A204.1 (cell line): Measurements from ENCODE around the gene FOLR3.
"Not testable (repeated sequence)": the region's sequence is repeated elsewhere in the genome, so short reads cannot be mapped to it uniquely, and the experiment has no call there.

Experiments used
- FAIRE-seq: peaks from 2 replicates; lab custom pipeline; 2012; peaks lifted over from hg19 to GRCh38; lab: Jason Lieb, UNC

FOLR3 gene

GRCh38 chr11:72169046-72169555 is 33.6 kb downstream of the FOLR3 start:
- not testable (repeated sequence) for FAIRE-seq

GRCh38 chr11:72169754-72170153 is 34.2 kb downstream of the FOLR3 start:
- not testable (repeated sequence) for FAIRE-seq

DNA sequence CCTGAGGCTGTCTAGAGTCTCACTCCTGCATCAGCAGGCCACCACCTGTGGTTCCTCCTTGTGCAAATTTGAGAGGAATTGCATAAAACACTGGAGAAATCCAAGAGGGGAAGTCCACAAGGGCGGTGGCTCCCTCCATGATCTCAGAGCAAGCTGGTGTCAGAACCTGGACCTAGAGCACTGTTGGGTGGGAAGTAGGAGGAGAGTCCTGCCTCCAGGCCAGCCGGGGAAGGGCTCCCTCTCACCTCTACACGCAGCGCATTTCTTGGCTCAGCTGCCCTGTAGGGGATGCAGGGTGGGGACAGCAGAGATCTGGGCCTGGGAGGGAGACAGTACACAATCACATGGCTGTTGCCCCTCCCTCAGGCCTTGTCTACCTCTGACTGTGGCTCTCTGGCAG is 36.5 kb downstream of the FOLR3 start:
- FAIRE-seq: not testable (repeated sequence)

GRCh38 chr11:72173291-72173690 is 37.8 kb downstream of the FOLR3 start:
- no peak for FAIRE-seq

DNA sequence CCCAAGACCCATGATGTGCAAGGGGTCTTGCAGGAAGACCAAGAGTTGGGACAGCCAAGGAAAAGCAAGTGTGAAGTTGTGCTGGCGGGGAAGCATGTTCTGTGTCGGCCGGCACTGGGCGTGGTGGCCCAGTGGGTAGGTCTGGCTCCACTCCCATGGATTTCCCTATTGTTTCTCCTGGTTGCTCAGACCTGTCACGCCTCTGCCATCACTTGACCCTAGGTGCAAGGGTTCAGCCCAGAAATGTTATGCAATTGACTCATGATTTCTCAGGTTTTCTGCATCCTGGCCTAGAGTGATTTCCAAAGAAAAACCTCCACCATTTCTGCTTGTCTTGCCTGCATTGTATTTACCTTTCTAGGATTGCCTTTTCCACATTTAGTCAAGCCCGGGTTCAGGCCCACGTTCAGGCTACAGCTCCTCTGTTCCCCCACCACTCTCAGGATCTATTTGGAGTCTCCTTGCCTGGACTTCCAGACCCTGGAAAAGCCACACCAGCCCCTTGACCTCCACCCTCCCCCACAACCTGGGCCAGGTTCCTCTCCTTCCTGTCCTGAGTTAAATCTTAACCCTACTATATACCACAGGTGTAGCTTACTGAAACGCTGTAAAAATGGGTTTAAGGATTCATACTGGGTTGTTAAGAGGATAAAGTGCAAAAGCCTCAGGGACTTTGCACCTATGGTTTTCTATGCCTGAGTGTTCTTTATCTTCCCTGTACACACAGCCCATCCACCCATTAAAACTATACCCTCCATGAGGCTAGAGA is 39.0 kb downstream of the FOLR3 start:
- FAIRE-seq: no peak

DNA sequence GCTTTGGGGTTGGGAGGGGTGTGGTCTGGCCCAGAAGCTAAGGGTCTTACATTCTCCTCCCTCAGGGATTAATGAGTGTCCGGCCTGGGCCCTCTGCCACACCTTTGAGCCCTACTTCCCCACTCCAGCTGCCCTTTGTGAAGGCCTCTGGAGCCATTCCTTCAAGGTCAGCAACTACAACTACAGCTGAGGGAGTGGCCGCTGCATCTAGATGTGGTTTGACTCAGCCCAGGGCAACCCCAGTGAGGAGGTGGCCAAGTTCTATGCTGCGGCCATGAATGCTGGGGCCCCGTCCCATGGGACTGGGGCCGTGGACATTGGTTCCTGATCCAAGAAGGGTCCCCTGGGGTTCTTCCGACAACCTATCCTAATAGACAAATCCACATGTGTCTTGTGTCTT is 42.1 kb downstream of the FOLR3 start:
- no peak for FAIRE-seq

DNA sequence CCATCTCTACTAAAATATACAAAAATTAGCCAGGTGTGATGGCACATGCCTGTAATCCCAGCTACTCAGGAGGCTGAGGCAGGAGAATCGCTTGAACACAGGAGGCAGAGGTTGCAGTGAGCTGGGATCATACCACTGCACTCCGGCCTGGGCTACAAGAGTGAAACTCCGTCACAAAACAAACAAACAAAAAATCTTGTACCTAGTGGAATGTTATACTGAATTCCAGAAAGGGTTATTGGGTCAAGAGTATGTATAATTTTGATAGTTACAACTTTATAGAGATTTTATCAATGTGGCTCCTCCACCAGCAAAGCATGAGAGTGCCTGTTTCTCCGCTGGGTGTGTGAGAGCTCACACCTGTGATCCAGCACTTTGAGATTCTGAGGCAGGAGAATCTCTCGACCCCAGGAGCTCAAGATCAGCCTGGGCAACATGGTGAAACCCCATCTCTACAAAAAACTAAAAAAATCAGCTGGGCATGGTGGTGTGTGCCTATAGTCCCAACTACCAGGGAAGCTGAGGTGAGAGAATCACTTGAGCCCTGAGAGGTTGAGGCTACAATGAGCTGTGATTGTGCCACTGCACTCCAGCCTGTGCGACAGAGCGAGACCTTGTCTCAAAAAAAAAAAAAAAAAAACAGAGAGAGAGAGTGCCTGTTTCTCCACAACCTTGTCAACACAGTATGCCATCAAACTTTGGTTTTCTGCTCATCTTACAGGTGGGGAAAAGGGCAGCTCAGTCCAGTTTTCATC is 43.7 kb downstream of the FOLR3 start:
- no peak for FAIRE-seq

- FAIRE-seq: no peak
Observed at GRCh38 chr11:72179804-72180396, 44.4 kb downstream of the FOLR3 start.

DNA sequence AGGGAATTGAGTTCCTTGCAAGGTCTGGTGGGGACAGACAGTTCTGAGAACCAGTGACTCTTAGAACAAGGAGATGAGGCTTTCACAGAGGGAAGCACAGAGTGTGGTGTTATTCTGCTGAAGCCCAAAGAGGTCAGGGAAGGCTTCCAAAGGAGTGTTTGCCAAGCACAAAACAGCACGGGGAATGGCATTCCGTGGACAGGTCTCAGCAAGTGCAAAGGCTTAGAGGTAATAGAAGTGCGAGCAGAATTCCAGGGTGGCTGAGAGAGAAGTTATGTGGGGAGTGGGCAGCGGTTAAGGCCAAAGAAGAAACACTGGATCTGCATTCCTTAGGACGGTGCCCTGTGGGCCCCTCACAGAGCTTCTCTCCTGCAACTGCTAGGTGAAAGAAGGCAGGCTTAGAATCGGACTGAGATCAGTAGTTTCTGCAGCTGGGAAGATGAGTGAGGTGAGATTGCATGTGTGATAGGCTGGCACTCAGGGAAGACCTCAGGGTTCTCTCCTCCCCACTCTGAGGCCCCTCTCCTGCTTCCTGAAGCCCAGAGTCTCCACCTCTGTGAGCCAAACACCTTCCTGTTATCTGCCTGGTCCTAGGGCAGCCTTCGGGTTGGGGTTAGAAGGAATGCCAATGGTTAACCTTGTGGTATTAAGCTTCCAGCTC is 45.5 kb downstream of the FOLR3 start:
- FAIRE-seq: not testable (repeated sequence)

DNA sequence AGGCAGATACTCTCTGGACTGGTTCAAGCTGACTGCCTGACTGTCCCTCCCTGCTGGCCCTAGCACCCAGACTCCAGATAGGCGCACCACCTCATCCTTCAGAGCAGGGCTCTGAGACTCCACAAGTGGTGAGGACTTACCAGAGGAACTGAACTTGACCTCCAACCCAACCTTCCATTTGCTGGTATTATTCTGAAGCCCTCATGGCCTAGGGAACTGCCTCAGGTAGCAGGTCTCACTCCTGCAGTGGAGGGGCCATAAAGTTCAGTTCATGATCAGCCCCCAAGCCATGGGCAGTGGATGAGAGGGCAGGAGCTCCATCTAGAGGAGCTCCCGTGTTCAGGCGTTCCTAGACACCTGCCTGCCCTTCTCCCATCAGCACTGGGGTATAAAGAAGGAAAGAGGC is 46.0 kb downstream of the FOLR3 start:
- FAIRE-seq: not testable (repeated sequence)

- no peak for FAIRE-seq
Observed at GRCh38 chr11:72188267-72188666, 52.7 kb downstream of the FOLR3 start.
